WTC11 (cell line): ENCODE data around the gene TFF3. TPM values are rescaled to one million over a fixed set of nuclear protein-coding genes. Genes with fewer than 3 reads are reported as not detected.
A peak's percentile ranks its signal among the peaks of the same experiment; 100 is the strongest.

Source experiments
- ATAC-seq: fragments of 200-7000 bp; cut with Tn5 transposase; 2 replicates; pipeline ENCODE4 v1.10.0; 2021; ENCODE audit warnings: mild to moderate bottlenecking, moderate library complexity
- CTCF ChIA-PET: fragments of 300-600 bp; sonication (Branson Sonifier 250); formaldehyde crosslinking; loops from one replicate; lab custom pipeline; 2021; ENCODE audit warnings: antibody characterized with exemption; lab: Charles Lee
- POLR2A ChIA-PET: fragments of 350-600 bp; sonication (Branson Sonifier 250); formaldehyde crosslinking; loops from one replicate; lab custom pipeline; 2021; ENCODE audit warnings: antibody characterized with exemption; lab: Charles Lee
- DNase-seq: peaks from one replicate; pipeline ENCODE4 v3.0.0; 2021; ENCODE audit warnings: low spot score
- H3K27ac Mint-ChIP-seq: 2 replicates; pipeline ENCODE4 v1.8.0; 2021; ENCODE audit warnings: mixed read lengths
- H3K27me3 Mint-ChIP-seq: 2 replicates; pipeline ENCODE4 v1.8.0; 2021; ENCODE audit warnings: low read depth, mild to moderate bottlenecking, moderate library complexity, mixed read lengths
- H3K36me3 Mint-ChIP-seq: 2 replicates; pipeline ENCODE4 v1.8.0; 2021; ENCODE audit warnings: mixed read lengths
- H3K4me1 Mint-ChIP-seq: 2 replicates; pipeline ENCODE4 v1.8.0; 2022; ENCODE audit warnings: mixed read lengths
- H3K4me3 Mint-ChIP-seq: 2 replicates; pipeline ENCODE4 v1.8.0; 2021; ENCODE audit warnings: mild to moderate bottlenecking, moderate library complexity, mixed read lengths
- H3K9me3 Mint-ChIP-seq: 2 replicates; pipeline ENCODE4 v1.8.0; 2021; ENCODE audit warnings: mixed read lengths
- CTCF ChIP-seq: fragments of 200-600 bp; IDR thresholded peaks from 2 replicates; pipeline ENCODE4 v1.8.0; 2022; ENCODE audit warnings: antibody characterized with exemption
- ESRRA ChIP-seq: sonication (generic); formaldehyde crosslinking; IDR thresholded peaks from 2 replicates; pipeline ENCODE4 v1.8.1; 2022; ENCODE audit warnings: mild to moderate bottlenecking, missing genetic modification reagents, borderline replicate concordance
- JUN ChIP-seq: sonication (generic); formaldehyde crosslinking; IDR thresholded peaks from 2 replicates; pipeline ENCODE4 v1.8.0; 2023; ENCODE audit warnings: mild to moderate bottlenecking, missing genetic modification reagents
- PRRX2 ChIP-seq: fragments of 250-450 bp; sonication (Bioruptor Pico); IDR thresholded peaks from 2 replicates; pipeline ENCODE4 v1.8.0; 2021; ENCODE audit warnings: mild to moderate bottlenecking
- SMAD4 ChIP-seq: sonication (generic); formaldehyde crosslinking; IDR thresholded peaks from 2 replicates; pipeline ENCODE4 v1.8.0; 2022; ENCODE audit warnings: mild to moderate bottlenecking, missing genetic modification reagents
- STAT6 ChIP-seq: sonication (generic); formaldehyde crosslinking; conservative IDR thresholded peaks from 2 replicates; pipeline ENCODE4 v1.8.1; 2023; ENCODE audit warnings: mild to moderate bottlenecking, low read depth, missing genetic modification reagents, moderate library complexity
- TP53 ChIP-seq: sonication (generic); formaldehyde crosslinking; IDR thresholded peaks from 2 replicates; pipeline ENCODE4 v1.8.1; 2023; ENCODE audit warnings: mild to moderate bottlenecking, missing genetic modification reagents
- ZNF532 ChIP-seq: fragments of 250-450 bp; sonication (Bioruptor Pico); IDR thresholded peaks from 2 replicates; pipeline ENCODE4 v1.9.0; 2021; ENCODE audit warnings: mild to moderate bottlenecking, borderline replicate concordance
- ZNF671 ChIP-seq: fragments of 250-450 bp; sonication (Bioruptor Pico); IDR thresholded peaks from 2 replicates; pipeline ENCODE4 v1.8.0; 2021; ENCODE audit warnings: mild to moderate bottlenecking
- total RNA-seq: library from RNA; stranded (reverse); gene quantifications from 3 replicates; pipeline ENCODE4 v1.2.3, GENCODE V29; 2021

TFF3 gene
- total RNA-seq, 1 experiment from 2014 or later, result 4.2 TPM

- Mint-ChIP-seq H3K36me3 (no peaks in the 10 kb centered on the region), H3K4me3 (no peak overlapping the region), H3K27ac (no peak overlapping the region), H3K9me3 (no peaks in the 10 kb centered on the region), H3K4me1 (peaks cover 44% of the 10 kb centered on the region), H3K27me3 (peaks cover 6% of the 10 kb centered on the region)
- no peak for ATAC-seq
- DNase-seq, result no peak
- ChIA-PET CTCF (interaction anchor here (1.0 to 11.5 kb wide), 20 partner anchors 14 to 333 kb away, joined by 3 to 165 read pairs (median 12); no protein-coding TSS in a partner anchor), POLR2A (no interaction called here)
- no peak for TF ChIP-seq JUN (CRISPR knock-in tag)
- no peak for TF ChIP-seq PRRX2 (CRISPR knock-in tag)
Measured at GRCh38 chr21:42311160-42311559, 4.0 kb downstream of the TFF3 start.

- no peak for ATAC-seq
- Mint-ChIP-seq H3K9me3 (no peaks in the 10 kb centered on the region), H3K4me3 (no peak overlapping the region; the same call in 1 of the 2 replicates), H3K4me1 (peaks cover 39% of the 10 kb centered on the region), H3K36me3 (no peaks in the 10 kb centered on the region), H3K27ac (no peak overlapping the region), H3K27me3 (peaks cover 6% of the 10 kb centered on the region)
- ChIA-PET CTCF (interaction anchor here (0.6 to 11.5 kb wide), 66 partner anchors 9 to 500 kb away, joined by 3 to 165 read pairs (median 5); partner anchors contain the start of gene TFF1), POLR2A (no interaction called here)
- TF ChIP-seq ESRRA (CRISPR knock-in tag) (no peak), SMAD4 (CRISPR knock-in tag) (no peak), TP53 (CRISPR knock-in tag) (no peak), ZNF671 (CRISPR knock-in tag) (no peak), ZNF532 (CRISPR knock-in tag) (no peak)
- DNase-seq, result no peak
Measured at GRCh38 chr21:42310411-42311001, 4.7 kb downstream of the TFF3 start.

GRCh38 chr21:42309753-42310213 is 5.4 kb downstream of the TFF3 start:
- TF ChIP-seq STAT6 (CRISPR knock-in tag), result no peak
- peak; percentile 90 for TF ChIP-seq CTCF
- Mint-ChIP-seq H3K9me3 (no peaks in the 10 kb centered on the region), H3K4me1 (peaks cover 32% of the 10 kb centered on the region), H3K36me3 (no peaks in the 10 kb centered on the region), H3K27me3 (peaks cover 6% of the 10 kb centered on the region), H3K27ac (no peak overlapping the region), H3K4me3 (peak overlapping the region; percentile 55)
- DNase-seq (peak; percentile 85), ATAC-seq (peak; percentile 83)
- ChIA-PET CTCF (interaction anchor here (0.6 to 11.5 kb wide), 91 partner anchors 8 to 826 kb away, joined by 3 to 165 read pairs (median 5); partner anchors contain the start of gene TFF1), POLR2A (interaction anchor here (0.6 kb wide), 1 partner anchor 70 kb away, joined by 3 read pairs; no protein-coding TSS in a partner anchor)
